ENCODE results near the gene ROPN1B.

DNA sequence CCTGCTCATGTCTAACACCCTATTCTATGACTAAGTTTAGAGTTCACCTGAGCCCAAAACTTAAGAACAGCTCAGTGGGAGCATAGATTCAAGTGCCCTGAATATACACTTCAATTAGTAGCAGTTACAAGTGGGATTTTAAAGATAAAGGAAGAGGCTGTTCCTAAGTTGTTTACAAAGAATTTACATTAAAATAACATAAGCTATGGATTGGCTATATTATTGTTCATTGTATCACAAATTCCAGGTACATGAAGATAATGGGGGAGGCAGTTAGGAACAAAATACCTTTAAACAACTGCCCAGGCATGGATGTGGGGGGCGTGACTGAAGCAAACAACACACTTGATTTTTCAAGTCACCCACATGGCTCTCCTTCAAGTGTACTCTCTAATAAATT is 52.7 kb downstream of the ROPN1B start:
- TF ChIP-seq CTCF (IDR thresholded peaks at IDR 0.05 in 2 of 3, conservative IDR thresholded peaks at IDR 0.05 in 1 of 3; ENCODE audit: borderline replicate concordance in 1 of 3, insufficient read depth in 1 of 3, low read depth in 2 of 3, low read length in 2 of 3) (no peak), POLR2A (IDR thresholded peaks at IDR 0.05; ENCODE audit: borderline replicate concordance, extremely low read depth, insufficient read depth, insufficient read length) (no peak), POLR2AphosphoS5 (IDR thresholded peaks at IDR 0.05; ENCODE audit: low read depth, low read length) (no peak), SIN3A (IDR thresholded peaks at IDR 0.05; ENCODE audit: low read depth) (no peak), JUND (IDR thresholded peaks at IDR 0.05) (no peak), TCF7L2 (IDR thresholded peaks at IDR 0.05; ENCODE audit: borderline replicate concordance, extremely low read depth, insufficient read depth, insufficient read length) (no peak), YY1 (IDR thresholded peaks at IDR 0.05; ENCODE audit: extremely low read depth, insufficient replicate concordance, low read depth, low read length) (no peak), FOSL1 (IDR thresholded peaks at IDR 0.05; ENCODE audit: low read depth) (no peak), MAX (IDR thresholded peaks at IDR 0.05) (no peak), CEBPB (IDR thresholded peaks at IDR 0.05; ENCODE audit: low read depth) (no peak), ZNF274 (IDR thresholded peaks at IDR 0.05; ENCODE audit: low read depth, low read length) (no peak)
- TF ChIP-seq, protein P1, sequence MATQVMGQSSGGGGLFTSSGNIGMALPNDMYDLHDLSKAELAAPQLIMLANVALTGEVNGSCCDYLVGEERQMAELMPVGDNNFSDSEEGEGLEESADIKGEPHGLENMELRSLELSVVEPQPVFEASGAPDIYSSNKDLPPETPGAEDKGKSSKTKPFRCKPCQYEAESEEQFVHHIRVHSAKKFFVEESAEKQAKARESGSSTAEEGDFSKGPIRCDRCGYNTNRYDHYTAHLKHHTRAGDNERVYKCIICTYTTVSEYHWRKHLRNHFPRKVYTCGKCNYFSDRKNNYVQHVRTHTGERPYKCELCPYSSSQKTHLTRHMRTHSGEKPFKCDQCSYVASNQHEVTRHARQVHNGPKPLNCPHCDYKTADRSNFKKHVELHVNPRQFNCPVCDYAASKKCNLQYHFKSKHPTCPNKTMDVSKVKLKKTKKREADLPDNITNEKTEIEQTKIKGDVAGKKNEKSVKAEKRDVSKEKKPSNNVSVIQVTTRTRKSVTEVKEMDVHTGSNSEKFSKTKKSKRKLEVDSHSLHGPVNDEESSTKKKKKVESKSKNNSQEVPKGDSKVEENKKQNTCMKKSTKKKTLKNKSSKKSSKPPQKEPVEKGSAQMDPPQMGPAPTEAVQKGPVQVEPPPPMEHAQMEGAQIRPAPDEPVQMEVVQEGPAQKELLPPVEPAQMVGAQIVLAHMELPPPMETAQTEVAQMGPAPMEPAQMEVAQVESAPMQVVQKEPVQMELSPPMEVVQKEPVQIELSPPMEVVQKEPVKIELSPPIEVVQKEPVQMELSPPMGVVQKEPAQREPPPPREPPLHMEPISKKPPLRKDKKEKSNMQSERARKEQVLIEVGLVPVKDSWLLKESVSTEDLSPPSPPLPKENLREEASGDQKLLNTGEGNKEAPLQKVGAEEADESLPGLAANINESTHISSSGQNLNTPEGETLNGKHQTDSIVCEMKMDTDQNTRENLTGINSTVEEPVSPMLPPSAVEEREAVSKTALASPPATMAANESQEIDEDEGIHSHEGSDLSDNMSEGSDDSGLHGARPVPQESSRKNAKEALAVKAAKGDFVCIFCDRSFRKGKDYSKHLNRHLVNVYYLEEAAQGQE (IDR thresholded peaks at IDR 0.05; ENCODE audit: low read depth), result no peak
